ENCODE results near the gene SPOCK2. TPM values are rescaled to one million over a fixed set of nuclear protein-coding genes. Genes with fewer than 3 reads are reported as not detected.
A peak's percentile ranks its signal among the peaks of the same experiment; 100 is the strongest.

Gene SPOCK2
- total RNA-seq, 4 donors from 2014 or later: 2.1 to 9.9 (median 5.0) TPM

DNA sequence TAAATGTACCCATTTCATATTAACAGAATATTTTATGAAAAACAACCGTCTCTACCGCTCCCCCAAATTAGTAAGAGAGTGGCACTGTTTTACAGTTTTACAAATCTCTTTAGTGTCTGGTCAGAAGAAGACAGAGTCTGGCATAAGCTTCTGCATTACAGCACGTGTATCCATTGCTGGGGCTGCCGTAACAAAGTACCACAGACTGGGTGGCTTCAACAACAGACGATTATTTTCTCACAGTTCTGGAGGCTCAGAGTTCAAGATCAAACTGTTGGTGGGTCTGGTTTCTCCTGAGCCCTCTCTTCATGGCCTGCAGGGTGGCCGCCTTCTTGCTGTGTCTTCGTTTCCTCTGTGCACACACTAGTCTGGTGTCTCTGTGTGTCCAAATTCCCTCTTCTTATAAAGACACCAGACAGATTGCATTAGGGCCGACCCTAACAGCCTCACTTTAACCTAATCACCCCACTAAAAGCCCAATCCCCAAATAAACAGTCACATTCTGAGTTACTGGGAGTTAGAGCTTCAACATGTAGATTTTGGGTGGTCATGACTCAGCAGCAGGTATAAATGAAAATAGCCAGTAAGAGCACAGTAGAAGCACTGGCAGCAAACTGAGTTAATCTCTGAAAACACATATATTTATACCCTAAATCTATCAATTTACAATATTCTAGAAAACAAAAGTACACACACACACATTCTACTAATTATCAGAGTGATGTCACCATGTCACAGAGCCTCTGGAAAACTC lies 4.0 kb upstream of the SPOCK2 start:
- no peak overlapping the region for H3K4me3 ChIP-seq
- H3K27me3 ChIP-seq: peaks cover 0 to 22% of the 10 kb centered on the region in 2 donors
- peaks cover 0 to 17% (median 15%) of the 10 kb centered on the region in 4 donors for H3K4me1 ChIP-seq
- peaks cover 0 to 36% (median 0%) of the 10 kb centered on the region in 3 donors for H3K36me3 ChIP-seq
- no peak for DNase-seq (ENCODE audit: low spot score in 2 of 2)
- H3K9me3 ChIP-seq: no peaks in the 10 kb centered on the region
- TF ChIP-seq, protein P1, sequence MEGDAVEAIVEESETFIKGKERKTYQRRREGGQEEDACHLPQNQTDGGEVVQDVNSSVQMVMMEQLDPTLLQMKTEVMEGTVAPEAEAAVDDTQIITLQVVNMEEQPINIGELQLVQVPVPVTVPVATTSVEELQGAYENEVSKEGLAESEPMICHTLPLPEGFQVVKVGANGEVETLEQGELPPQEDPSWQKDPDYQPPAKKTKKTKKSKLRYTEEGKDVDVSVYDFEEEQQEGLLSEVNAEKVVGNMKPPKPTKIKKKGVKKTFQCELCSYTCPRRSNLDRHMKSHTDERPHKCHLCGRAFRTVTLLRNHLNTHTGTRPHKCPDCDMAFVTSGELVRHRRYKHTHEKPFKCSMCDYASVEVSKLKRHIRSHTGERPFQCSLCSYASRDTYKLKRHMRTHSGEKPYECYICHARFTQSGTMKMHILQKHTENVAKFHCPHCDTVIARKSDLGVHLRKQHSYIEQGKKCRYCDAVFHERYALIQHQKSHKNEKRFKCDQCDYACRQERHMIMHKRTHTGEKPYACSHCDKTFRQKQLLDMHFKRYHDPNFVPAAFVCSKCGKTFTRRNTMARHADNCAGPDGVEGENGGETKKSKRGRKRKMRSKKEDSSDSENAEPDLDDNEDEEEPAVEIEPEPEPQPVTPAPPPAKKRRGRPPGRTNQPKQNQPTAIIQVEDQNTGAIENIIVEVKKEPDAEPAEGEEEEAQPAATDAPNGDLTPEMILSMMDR (IDR thresholded peaks at IDR 0.05): no peak
- TF ChIP-seq POLR2A (IDR thresholded peaks at IDR 0.05) (no peak), EP300 (IDR thresholded peaks at IDR 0.05) (no peak)
- no peak overlapping the region for H3K27ac ChIP-seq
- 82 to 86% methylated on average over 8 of the region's 8 CpGs for whole genome bisulfite sequencing, 2 donors

DNA sequence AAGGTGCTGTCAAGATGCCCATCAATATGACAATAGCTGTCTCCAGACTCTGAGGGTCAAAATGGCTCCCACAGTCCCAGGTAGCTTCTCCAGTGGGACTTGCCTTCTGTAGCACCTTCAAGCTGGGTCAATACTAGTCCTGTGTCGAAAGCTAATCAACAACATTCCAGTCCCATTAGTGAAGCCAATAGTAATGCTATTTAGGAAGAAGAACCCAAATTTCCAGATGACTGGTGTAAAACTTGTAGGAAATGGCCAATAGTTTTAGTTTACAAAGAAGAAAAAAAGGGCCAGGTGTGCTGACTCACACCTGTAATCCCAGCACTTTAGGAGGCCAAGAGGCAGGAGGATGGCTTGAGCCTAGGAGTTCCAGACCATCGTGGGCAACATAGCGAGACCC lies 2.0 kb upstream of the SPOCK2 start:
- Histone ChIP-seq H3K36me3 (peaks cover 0 to 15% (median 0%) of the 10 kb centered on the region in 3 donors), H3K4me3 (no peak overlapping the region), H3K9me3 (no peaks in the 10 kb centered on the region), H3K4me1 (peaks cover 0 to 23% (median 21%) of the 10 kb centered on the region in 4 donors), H3K27me3 (peaks cover 0 to 34% of the 10 kb centered on the region in 2 donors), H3K27ac (no peak overlapping the region)
- DNase-seq (ENCODE audit: low spot score in 2 of 2): no peak
- TF ChIP-seq, protein P1 (IDR thresholded peaks at IDR 0.05): no peak
- TF ChIP-seq POLR2A (IDR thresholded peaks at IDR 0.05): no peak
- TF ChIP-seq EP300 (IDR thresholded peaks at IDR 0.05): no peak
- 93 to 95% methylated on average over 3 of the region's 3 CpGs for WGBS, 2 donors

DNA sequence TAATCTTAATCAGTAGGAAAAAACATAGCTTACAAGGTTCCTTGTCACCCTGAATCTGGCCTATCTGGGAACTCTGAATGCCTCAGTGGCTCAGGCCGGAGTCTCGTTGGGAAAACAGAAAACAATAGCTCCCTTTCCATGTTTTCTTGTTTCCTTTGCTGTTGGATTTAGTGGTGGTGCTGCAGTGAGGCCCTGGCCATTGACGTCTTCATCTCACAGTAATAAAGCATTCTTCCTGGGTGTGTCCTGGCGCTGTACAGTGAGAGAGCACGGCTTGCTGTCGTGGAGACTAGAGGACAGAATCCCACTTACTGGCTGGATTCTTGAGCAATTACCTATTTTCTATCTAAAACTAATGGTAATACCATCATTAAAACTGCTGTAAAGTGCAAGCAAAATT lies 1.3 kb upstream of the SPOCK2 start:
- peaks cover 0 to 34% of the 10 kb centered on the region in 2 donors for H3K27me3 ChIP-seq
- no peak overlapping the region for H3K4me3 ChIP-seq
- H3K27ac ChIP-seq: peak overlapping the region in 1 of 4 donors; percentile 80
- TF ChIP-seq, protein P1 (IDR thresholded peaks at IDR 0.05): no peak
- no peak for TF ChIP-seq EP300 (IDR thresholded peaks at IDR 0.05)
- no peak for TF ChIP-seq POLR2A (IDR thresholded peaks at IDR 0.05)
- no peaks in the 10 kb centered on the region for H3K9me3 ChIP-seq
- WGBS, 2 donors: 58 to 69% methylated on average over 6 of the region's 6 CpGs
- DNase-seq (ENCODE audit: low spot score in 2 of 2): no peak
- H3K36me3 ChIP-seq: peaks cover 0 to 13% (median 0%) of the 10 kb centered on the region in 3 donors
- peaks cover 0 to 23% (median 21%) of the 10 kb centered on the region in 4 donors for H3K4me1 ChIP-seq

DNA sequence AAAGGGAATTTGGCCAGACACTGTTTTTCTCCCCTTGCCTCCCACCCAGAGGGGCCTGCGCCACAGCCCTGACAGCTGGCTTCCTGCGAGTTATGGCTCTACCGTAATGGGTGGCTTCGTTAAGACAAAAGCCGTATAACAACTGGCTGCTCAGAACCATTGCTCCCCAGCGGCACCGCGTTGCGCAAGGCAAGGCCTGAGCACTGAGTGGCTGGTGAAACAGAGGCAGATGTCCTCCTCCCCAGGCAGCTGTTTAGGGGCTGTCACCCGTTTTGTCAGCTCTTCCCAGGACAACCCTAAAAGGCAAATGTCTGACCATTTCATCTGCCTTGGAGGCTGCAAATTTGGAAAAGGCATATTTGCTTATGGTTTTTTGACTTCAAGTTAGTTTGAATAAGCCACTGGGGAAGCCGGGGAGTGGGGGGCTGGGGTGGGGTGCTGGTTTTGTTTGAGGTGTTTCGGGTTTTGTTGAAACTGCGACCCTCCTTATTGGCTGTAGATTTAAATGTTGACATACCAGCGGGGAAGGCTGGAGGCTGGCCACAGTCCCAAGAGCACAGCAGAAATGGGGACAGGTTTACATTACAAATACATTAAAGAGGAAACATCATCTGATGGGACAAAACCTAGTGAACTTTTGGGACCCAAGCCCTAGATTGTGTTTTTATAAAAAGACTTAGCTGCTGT lies 681 bp upstream of the SPOCK2 start:
- WGBS, 2 donors: 71 to 82% methylated on average over 11 to 14 of the region's 14 CpGs
- H3K36me3 ChIP-seq: peaks cover 0 to 13% (median 0%) of the 10 kb centered on the region in 3 donors
- H3K27me3 ChIP-seq: peaks cover 0 to 34% of the 10 kb centered on the region in 2 donors
- peak overlapping the region in 1 of 4 donors; percentile 51 for H3K4me3 ChIP-seq
- TF ChIP-seq POLR2A (IDR thresholded peaks at IDR 0.05): no peak
- TF ChIP-seq, protein P1 (IDR thresholded peaks at IDR 0.05): no peak
- TF ChIP-seq EP300 (IDR thresholded peaks at IDR 0.05): no peak
- peaks cover 0 to 23% (median 21%) of the 10 kb centered on the region in 4 donors for H3K4me1 ChIP-seq
- H3K9me3 ChIP-seq: no peaks in the 10 kb centered on the region
- H3K27ac ChIP-seq: peak overlapping the region in 1 of 4 donors; percentile 80
- peak in 1 of 2 donors; percentile 20 for DNase-seq (ENCODE audit: low spot score in 2 of 2)
